Tibial nerve (tissue), 4 donors: ENCODE data around the gene CNTN5. TPM values are rescaled to one million over a fixed set of nuclear protein-coding genes. Genes with fewer than 3 reads are reported as not detected.

Source experiments
- DNase-seq, 2 donors: peaks; one replicate each; pipeline ENCODE4 v3.0.0-alpha.2; 2019; ENCODE audit warnings: low spot score in 2 of 2
- H3K27ac ChIP-seq, 4 donors: fragments of 200-600 bp; sonication (generic) in 3 of 4; one replicate each; pipeline ENCODE4 v1.5.1; 2017 to 2019; ENCODE audit warnings: mild to moderate bottlenecking in 1 of 4
- H3K27me3 ChIP-seq, 2 donors: fragments of 200-600 bp; sonication (generic) in 1 of 2; one replicate each; pipeline versions ENCODE4 v1.5.1 to v1.6.0; 2017 to 2019
- H3K36me3 ChIP-seq, 3 donors: fragments of 200-600 bp; sonication (generic); one replicate each; pipeline ENCODE4 v1.5.1; 2018 to 2019
- H3K4me1 ChIP-seq, 4 donors: fragments of 200-600 bp; sonication (generic) in 3 of 4; one replicate each; pipeline ENCODE4 v1.5.1; 2017 to 2019
- H3K4me3 ChIP-seq, 4 donors: fragments of 200-600 bp; sonication (generic) in 3 of 4; one replicate each; pipeline ENCODE4 v1.5.1; 2017 to 2019; ENCODE audit warnings: mild to moderate bottlenecking in 1 of 4, moderate library complexity in 1 of 4
- H3K9me3 ChIP-seq, 4 donors: fragments of 200-600 bp; sonication (generic) in 3 of 4; one replicate each; pipeline ENCODE4 v1.5.1; 2017 to 2019
- EP300 ChIP-seq, 2 donors: sonication (generic); formaldehyde crosslinking; IDR thresholded peaks; one replicate each; pipeline ENCODE4 v1.6.1; 2017; ENCODE audit warnings: antibody characterized with exemption in 2 of 2, mild to moderate bottlenecking in 1 of 2
- POLR2A ChIP-seq, 2 donors: fragments of 450-650 bp; IDR thresholded peaks; one replicate each; pipeline ENCODE4 v1.6.1; 2017; ENCODE audit warnings: antibody characterized with exemption in 2 of 2, mild to moderate bottlenecking in 2 of 2, moderate library complexity in 2 of 2
- WGBS, 2 donors: methylation state at CpG; one replicate each; pipeline ENCODE4 v1.1.5; 2018; 5-methylcytosine and 5-hydroxymethylcytosine counted together
- total RNA-seq, 4 donors: library from RNA; depleted of rRNA; stranded (reverse); fragments of >200 nt; gene quantifications; one replicate each; pipeline ENCODE4 v1.1.0, GENCODE V29; 2016
- TF ChIP-seq, protein P1 (sequence below), 5 experiments: fragments of 200-600 bp in 3 of 5; fragments of 450-650 bp in 2 of 5; sonication (generic) in 3 of 5; IDR thresholded peaks; one replicate each; pipeline ENCODE4 v1.5.1; 2016 to 2019; ENCODE audit warnings: antibody characterized with exemption in 5 of 5, mild to moderate bottlenecking in 3 of 5, moderate library complexity in 2 of 5

The CNTN5 gene
- total RNA-seq, 4 donors from 2014 or later = under 0.01 to 0.22 TPM; not detected in 2

DNA sequence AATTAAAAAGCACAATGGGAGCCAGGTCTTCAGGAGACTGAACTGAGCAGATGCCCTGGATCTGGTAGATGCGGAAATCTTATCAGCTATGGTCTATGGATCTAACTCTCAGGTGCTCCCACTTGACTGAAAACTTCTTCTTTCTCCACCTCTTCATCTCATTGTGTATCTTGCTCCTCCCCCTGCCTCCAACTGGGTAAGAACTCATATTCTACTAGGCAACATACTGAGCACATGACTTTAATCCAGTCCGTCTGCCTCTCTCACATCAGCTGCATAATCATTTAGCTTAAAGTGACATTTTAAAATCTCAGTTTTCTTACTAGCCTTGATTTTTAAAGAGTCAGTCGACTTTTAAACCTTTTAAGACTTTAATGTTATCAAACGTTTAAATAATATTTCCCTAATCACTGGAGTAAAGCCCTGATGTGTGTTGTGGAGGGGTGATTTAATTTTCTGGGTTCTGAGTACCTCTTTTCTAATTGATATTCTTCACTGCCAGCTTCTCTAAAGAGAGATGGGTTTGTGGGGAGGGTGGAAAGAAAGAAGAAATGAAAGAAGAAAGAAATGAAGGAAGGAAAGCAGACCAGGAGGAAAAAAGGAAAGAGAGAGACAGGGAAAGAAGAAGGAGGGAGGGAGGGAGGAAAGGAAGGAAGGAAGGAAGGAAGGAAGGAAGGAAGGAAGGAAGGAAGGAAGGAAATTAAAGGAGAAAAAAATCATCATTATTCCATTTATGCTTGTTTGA is 1073.5 kb downstream of the CNTN5 start:
- Histone ChIP-seq H3K4me3 (no peak overlapping the region), H3K27ac (no peak overlapping the region), H3K36me3 (no peaks in the 10 kb centered on the region), H3K4me1 (no peaks in the 10 kb centered on the region), H3K27me3 (no peaks in the 10 kb centered on the region), H3K9me3 (no peaks in the 10 kb centered on the region)
- TF ChIP-seq, protein P1, sequence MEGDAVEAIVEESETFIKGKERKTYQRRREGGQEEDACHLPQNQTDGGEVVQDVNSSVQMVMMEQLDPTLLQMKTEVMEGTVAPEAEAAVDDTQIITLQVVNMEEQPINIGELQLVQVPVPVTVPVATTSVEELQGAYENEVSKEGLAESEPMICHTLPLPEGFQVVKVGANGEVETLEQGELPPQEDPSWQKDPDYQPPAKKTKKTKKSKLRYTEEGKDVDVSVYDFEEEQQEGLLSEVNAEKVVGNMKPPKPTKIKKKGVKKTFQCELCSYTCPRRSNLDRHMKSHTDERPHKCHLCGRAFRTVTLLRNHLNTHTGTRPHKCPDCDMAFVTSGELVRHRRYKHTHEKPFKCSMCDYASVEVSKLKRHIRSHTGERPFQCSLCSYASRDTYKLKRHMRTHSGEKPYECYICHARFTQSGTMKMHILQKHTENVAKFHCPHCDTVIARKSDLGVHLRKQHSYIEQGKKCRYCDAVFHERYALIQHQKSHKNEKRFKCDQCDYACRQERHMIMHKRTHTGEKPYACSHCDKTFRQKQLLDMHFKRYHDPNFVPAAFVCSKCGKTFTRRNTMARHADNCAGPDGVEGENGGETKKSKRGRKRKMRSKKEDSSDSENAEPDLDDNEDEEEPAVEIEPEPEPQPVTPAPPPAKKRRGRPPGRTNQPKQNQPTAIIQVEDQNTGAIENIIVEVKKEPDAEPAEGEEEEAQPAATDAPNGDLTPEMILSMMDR (IDR thresholded peaks at IDR 0.05) = no peak
- TF ChIP-seq POLR2A (IDR thresholded peaks at IDR 0.05) (no peak), EP300 (IDR thresholded peaks at IDR 0.05) (no peak)
- 73 to 74% methylated on average over 4 of the region's 4 CpGs for WGBS, 2 donors
- DNase-seq = no peak

DNA sequence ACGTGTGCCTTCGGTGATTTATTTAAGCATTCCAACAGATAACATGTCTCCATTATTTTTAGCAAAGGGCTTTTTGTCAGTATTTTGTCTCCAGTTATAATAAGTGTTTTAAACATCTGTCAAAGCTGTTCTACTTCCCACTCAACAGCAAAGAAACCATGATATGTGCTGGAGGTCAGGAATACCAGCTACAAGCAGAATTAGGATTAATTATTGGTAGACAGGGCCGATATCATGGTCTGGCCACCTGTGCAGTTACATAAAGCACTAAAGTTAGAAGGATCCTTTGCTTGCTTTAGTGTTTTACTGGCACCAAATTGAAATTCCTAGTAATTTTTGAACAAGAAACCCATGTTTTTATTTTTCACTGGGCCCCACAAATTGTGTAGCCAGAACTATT is 1075.1 kb downstream of the CNTN5 start:
- 75 to 76% methylated on average over 3 of the region's 3 CpGs for WGBS, 2 donors
- Histone ChIP-seq H3K4me3 (no peak overlapping the region), H3K36me3 (no peaks in the 10 kb centered on the region), H3K27ac (no peak overlapping the region), H3K9me3 (no peaks in the 10 kb centered on the region), H3K27me3 (no peaks in the 10 kb centered on the region), H3K4me1 (no peaks in the 10 kb centered on the region)
- DNase-seq = no peak
- TF ChIP-seq EP300 (IDR thresholded peaks at IDR 0.05) (no peak), POLR2A (IDR thresholded peaks at IDR 0.05) (no peak)
- TF ChIP-seq, protein P1 (IDR thresholded peaks at IDR 0.05) = no peak

DNA sequence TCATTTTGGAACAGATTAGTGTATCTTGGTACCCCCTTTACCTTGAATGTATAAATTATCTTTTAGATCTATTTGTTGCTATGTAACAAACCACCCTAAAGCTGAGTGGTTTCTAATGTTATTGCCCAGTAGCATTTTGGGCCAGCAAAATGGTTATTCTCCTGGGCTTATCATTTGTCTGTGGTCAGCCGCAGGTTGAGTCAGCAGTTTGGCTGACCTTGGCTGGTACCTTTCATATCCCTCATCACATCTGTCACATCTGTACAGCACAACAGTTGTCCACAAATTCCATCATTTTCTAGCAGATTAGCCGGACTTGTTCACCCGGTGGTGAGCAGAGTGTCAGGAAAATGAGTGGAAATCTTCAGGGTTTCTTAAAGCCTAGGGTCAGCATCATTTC is 1077.8 kb downstream of the CNTN5 start:
- DNase-seq = no peak
- Histone ChIP-seq H3K27ac (no peak overlapping the region), H3K9me3 (no peaks in the 10 kb centered on the region), H3K4me3 (no peak overlapping the region), H3K4me1 (no peaks in the 10 kb centered on the region), H3K27me3 (no peaks in the 10 kb centered on the region), H3K36me3 (no peaks in the 10 kb centered on the region)
- TF ChIP-seq EP300 (IDR thresholded peaks at IDR 0.05) = no peak
- no peak for TF ChIP-seq POLR2A (IDR thresholded peaks at IDR 0.05)
- TF ChIP-seq, protein P1 (IDR thresholded peaks at IDR 0.05) = no peak
- 78 to 83% methylated on average over 3 of the region's 3 CpGs for WGBS, 2 donors

DNA sequence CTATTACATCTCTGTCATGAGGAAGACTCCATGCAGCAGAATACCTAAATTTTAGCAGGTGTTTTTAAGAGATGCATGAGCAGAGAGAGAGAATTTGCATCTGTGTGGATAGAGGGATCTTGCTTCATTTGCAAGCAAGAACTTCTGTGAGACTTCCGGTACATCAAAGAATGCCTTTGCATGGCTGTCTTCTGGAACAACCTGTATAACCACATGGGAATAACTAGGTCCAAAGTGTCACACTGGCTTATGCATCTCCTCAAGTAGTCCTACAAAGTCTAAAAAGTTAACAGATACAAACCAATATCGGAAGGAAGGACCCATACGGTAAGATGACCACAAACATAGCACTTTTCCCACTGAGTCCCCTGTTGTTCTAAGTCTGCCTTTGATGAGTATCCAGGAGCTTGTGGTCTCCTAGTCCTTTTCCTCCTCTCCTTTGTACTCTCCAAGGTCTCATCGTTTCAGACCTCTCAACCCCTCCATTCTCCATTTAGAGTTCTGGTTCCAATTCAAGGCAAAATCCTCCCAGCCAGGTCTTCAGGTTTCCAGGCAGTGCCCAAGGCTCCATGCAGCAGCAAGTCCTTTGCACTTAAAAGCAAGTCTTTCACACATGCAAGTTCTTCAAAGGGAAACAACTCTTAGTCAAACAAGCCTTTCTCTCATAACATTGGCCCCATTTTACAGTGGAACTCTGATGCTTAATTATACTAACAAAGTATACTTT is 1084.7 kb downstream of the CNTN5 start:
- Histone ChIP-seq H3K27ac (no peak overlapping the region), H3K4me1 (no peaks in the 10 kb centered on the region), H3K36me3 (no peaks in the 10 kb centered on the region), H3K9me3 (no peaks in the 10 kb centered on the region), H3K4me3 (no peak overlapping the region), H3K27me3 (no peaks in the 10 kb centered on the region)
- no peak for TF ChIP-seq EP300 (IDR thresholded peaks at IDR 0.05)
- TF ChIP-seq, protein P1 (IDR thresholded peaks at IDR 0.05) = no peak
- no peak for TF ChIP-seq POLR2A (IDR thresholded peaks at IDR 0.05)
- 68 to 72% methylated on average over 4 of the region's 4 CpGs for WGBS, 2 donors
- DNase-seq = no peak

DNA sequence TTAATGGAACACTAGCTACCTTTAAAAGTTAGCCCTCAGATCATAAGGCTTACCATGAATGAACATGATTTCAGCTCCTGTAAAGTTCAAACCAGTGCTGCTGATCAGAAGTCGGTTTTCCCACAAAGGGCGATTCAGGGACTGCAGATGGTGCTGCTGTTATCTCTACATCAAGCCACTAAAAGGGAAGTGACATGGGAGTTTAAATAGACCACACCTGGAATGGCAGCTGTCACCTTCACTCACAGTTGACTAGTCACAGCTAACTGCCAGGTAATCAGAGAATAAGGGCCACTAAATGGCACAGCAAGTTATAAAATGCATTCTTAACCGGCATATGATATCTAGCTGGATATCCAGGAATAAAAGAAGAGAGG is 1085.2 kb downstream of the CNTN5 start:
- Histone ChIP-seq H3K36me3 (no peaks in the 10 kb centered on the region), H3K27ac (no peak overlapping the region), H3K4me1 (no peaks in the 10 kb centered on the region), H3K27me3 (no peaks in the 10 kb centered on the region), H3K4me3 (no peak overlapping the region), H3K9me3 (no peaks in the 10 kb centered on the region)
- no peak for TF ChIP-seq EP300 (IDR thresholded peaks at IDR 0.05)
- no peak for TF ChIP-seq POLR2A (IDR thresholded peaks at IDR 0.05)
- TF ChIP-seq, protein P1 (IDR thresholded peaks at IDR 0.05) = no peak
- 47 to 50% methylated on average over 3 of the region's 3 CpGs for WGBS, 2 donors
- DNase-seq = no peak
